Measurements from ENCODE around the gene PPDPF. TPM values are rescaled to one million over a fixed set of nuclear protein-coding genes. Genes with fewer than 3 reads are reported as not detected.

PPDPF gene
- total and polyA plus RNA-seq, 2 donors (not counting 3 experiments of a cell fraction or from before 2014, with no cell fraction given) = 52.2 to 219 TPM

- no TSS peak for BruUV-seq (replicated peaks)
- TF ChIP-seq JUN (IDR thresholded peaks at IDR 0.05; ENCODE audit: borderline replicate concordance, insufficient read depth, insufficient read length, low read depth) (no peak), POLR2A (IDR thresholded peaks at IDR 0.05; ENCODE audit: low read depth, low read length) (no peak), GATA2 (IDR thresholded peaks at IDR 0.05; ENCODE audit: insufficient read depth, insufficient read length, low read depth, low read length) (no peak), FOS (IDR thresholded peaks at IDR 0.05; ENCODE audit: borderline replicate concordance, insufficient read depth, low read length) (no peak), EZH2 (IDR thresholded peaks at IDR 0.05; ENCODE audit: borderline replicate concordance, low read depth, low read length, severe bottlenecking) (no peak), POLR2AphosphoS5 (IDR thresholded peaks at IDR 0.05; ENCODE audit: insufficient read depth, low read depth, low read length) (no peak), MYC (IDR thresholded peaks at IDR 0.05; ENCODE audit: low read depth, low read length) (no peak)
- TF ChIP-seq, protein P1, sequence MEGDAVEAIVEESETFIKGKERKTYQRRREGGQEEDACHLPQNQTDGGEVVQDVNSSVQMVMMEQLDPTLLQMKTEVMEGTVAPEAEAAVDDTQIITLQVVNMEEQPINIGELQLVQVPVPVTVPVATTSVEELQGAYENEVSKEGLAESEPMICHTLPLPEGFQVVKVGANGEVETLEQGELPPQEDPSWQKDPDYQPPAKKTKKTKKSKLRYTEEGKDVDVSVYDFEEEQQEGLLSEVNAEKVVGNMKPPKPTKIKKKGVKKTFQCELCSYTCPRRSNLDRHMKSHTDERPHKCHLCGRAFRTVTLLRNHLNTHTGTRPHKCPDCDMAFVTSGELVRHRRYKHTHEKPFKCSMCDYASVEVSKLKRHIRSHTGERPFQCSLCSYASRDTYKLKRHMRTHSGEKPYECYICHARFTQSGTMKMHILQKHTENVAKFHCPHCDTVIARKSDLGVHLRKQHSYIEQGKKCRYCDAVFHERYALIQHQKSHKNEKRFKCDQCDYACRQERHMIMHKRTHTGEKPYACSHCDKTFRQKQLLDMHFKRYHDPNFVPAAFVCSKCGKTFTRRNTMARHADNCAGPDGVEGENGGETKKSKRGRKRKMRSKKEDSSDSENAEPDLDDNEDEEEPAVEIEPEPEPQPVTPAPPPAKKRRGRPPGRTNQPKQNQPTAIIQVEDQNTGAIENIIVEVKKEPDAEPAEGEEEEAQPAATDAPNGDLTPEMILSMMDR (IDR thresholded peaks at IDR 0.05; ENCODE audit: extremely low read depth in 1 of 2, insufficient read depth in 1 of 2, low read depth in 1 of 2, low read length in 2 of 2) = no peak
- TF ChIP-seq, protein P2, sequence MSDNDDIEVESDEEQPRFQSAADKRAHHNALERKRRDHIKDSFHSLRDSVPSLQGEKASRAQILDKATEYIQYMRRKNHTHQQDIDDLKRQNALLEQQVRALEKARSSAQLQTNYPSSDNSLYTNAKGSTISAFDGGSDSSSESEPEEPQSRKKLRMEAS (IDR thresholded peaks at IDR 0.05; ENCODE audit: insufficient read depth, insufficient read length) = no peak
These were observed 1.5 kb upstream of the PPDPF start for GRCh38 chr20:63518946-63519667.

More at GRCh38 chr20:63518946-63519667, 1.5 kb upstream of the PPDPF start:
- Histone ChIP-seq H3K79me2 (ENCODE audit: control insufficient read depth, insufficient read depth, low read length) (peaks cover 16% of the 10 kb centered on the region), H3K9ac (replicated peaks; ENCODE audit: extremely low read depth, insufficient read depth, low read length) (no peak overlapping the region), H4K20me1 (replicated peaks; ENCODE audit: control insufficient read depth, extremely low read depth, insufficient read depth, low read length) (no peaks in the 10 kb centered on the region), H3K9me1 (replicated peaks; ENCODE audit: control insufficient read depth, extremely low read depth, insufficient read depth, low read length) (no peaks in the 10 kb centered on the region), H2AFZ (ENCODE audit: low read depth, low read length) (peak overlapping the region; percentile 86), H3K9me3 (replicated peaks; ENCODE audit: control insufficient read depth, insufficient read depth, low read length) (no peaks in the 10 kb centered on the region), H3K27me3 (ENCODE audit: control insufficient read depth in 2 of 2, insufficient read depth in 2 of 2, low read length in 2 of 2) (no peaks in the 10 kb centered on the region), H3K4me3 (replicated peaks in 1 of 3; ENCODE audit: insufficient read depth in 1 of 3, low read depth in 1 of 3, low read length in 3 of 3) (peak overlapping the region in 1 of 3 experiments; percentile 60), H3K4me2 (ENCODE audit: insufficient read depth, low read length) (no peak overlapping the region), H3K27ac (ENCODE audit: insufficient read depth, low read depth, low read length) (no peak overlapping the region), H3K4me1 (ENCODE audit: control insufficient read depth, extremely low read depth, insufficient read depth, low read length) (peaks cover 12% of the 10 kb centered on the region), H3K36me3 (ENCODE audit: control insufficient read depth in 2 of 2, extremely low read depth in 1 of 2, insufficient read depth in 2 of 2, low read length in 2 of 2) (peaks cover 0 to 2% of the 10 kb centered on the region in 2 experiments)
- intact Hi-C loops (cut with micrococcal nuclease) (loop anchor here (10.0 kb wide), 1 partner anchor 84 kb away; no protein-coding TSS in a partner anchor), dilution Hi-C loops (cut with MboI; ENCODE audit: extremely low pct_ligation_motif_present, low sequenced_read_pairs) (no loop called here)
- FAIRE-seq (no peak), DNase-seq (ENCODE audit: low read depth, low spot score) (no peak)
- CTCF ChIA-PET = interaction anchor here (1.9 kb wide), 1 partner anchor 23 kb away, joined by 13 read pairs; no protein-coding TSS in a partner anchor
- POLR2A ChIA-PET = no interaction called here
